Activated CD4-positive, CD25-positive, alpha-beta regulatory T cell treated with anti-CD3 and anti-CD28 coated beads, Interleukin-2, amount 50 U/mL, for 72 hours (primary cell): ENCODE results near the gene HELQ.
"Not testable (repeated sequence)": the region's sequence is repeated elsewhere in the genome, so short reads cannot be mapped to it uniquely, and the experiment has no call there.

Source experiments
- DNase-seq: peaks from one replicate; pipeline ENCODE4 v3.0.0; 2021

The HELQ gene

GRCh38 chr4:83438719-83439118 lies 16.9 kb downstream of the HELQ start:
- no peak for DNase-seq

GRCh38 chr4:83436680-83437079 lies 18.9 kb downstream of the HELQ start:
- no peak for DNase-seq

GRCh38 chr4:83431200-83431599 lies 24.4 kb downstream of the HELQ start:
- no peak for DNase-seq

- DNase-seq = no peak
Observed at GRCh38 chr4:83418211-83418610, 37.4 kb downstream of the HELQ start.

- no peak for DNase-seq
Observed at GRCh38 chr4:83417566-83417965, 38.1 kb downstream of the HELQ start.

- DNase-seq = no peak
Observed at GRCh38 chr4:83413676-83414075, 41.9 kb downstream of the HELQ start.

GRCh38 chr4:83408908-83409307 lies 46.7 kb downstream of the HELQ start:
- DNase-seq = no peak

- DNase-seq = no peak
Observed at GRCh38 chr4:83405844-83406816, 49.5 kb downstream of the HELQ start.

- not testable (repeated sequence) for DNase-seq
Observed at GRCh38 chr4:83398158-83398557, 57.5 kb downstream of the HELQ start.

GRCh38 chr4:83393908-83394307 lies 61.7 kb downstream of the HELQ start:
- no peak for DNase-seq

- no peak for DNase-seq
Observed at GRCh38 chr4:83392562-83392961, 63.1 kb downstream of the HELQ start.

- DNase-seq = no peak
Observed at GRCh38 chr4:83390944-83391343, 64.7 kb downstream of the HELQ start.

- no peak for DNase-seq
Observed at GRCh38 chr4:83389756-83390505, 65.7 kb downstream of the HELQ start.

GRCh38 chr4:83389037-83389720 lies 66.4 kb downstream of the HELQ start:
- DNase-seq = no peak

GRCh38 chr4:83388313-83388676 lies 67.3 kb downstream of the HELQ start:
- no peak for DNase-seq

- no peak for DNase-seq
Observed at GRCh38 chr4:83387476-83388312, 67.9 kb downstream of the HELQ start.

GRCh38 chr4:83387012-83387411 lies 68.6 kb downstream of the HELQ start:
- no peak for DNase-seq

- no peak for DNase-seq
Observed at GRCh38 chr4:83382850-83383249, 72.8 kb downstream of the HELQ start.

- no peak for DNase-seq
Observed at GRCh38 chr4:83381173-83381572, 74.5 kb downstream of the HELQ start.

GRCh38 chr4:83378419-83378818 lies 77.2 kb downstream of the HELQ start:
- no peak for DNase-seq

- DNase-seq = no peak
Observed at GRCh38 chr4:83372931-83373330, 82.7 kb downstream of the HELQ start.

- no peak for DNase-seq
Observed at GRCh38 chr4:83371936-83372335, 83.7 kb downstream of the HELQ start.

GRCh38 chr4:83371235-83371634 lies 84.4 kb downstream of the HELQ start:
- DNase-seq = no peak
